ENCODE data around the gene CNPPD1. TPM values are rescaled to one million over a fixed set of nuclear protein-coding genes. Genes with fewer than 3 reads are reported as not detected.

Gene CNPPD1
- total RNA-seq, 3 donors from 2014 or later (not counting 1 experiment from before 2014, with no cell fraction given) = 64.4 to 72.4 (median 64.8) TPM

- H3K4me1 ChIP-seq (ENCODE audit: control insufficient read depth, insufficient read depth, low read length) = peaks cover 13% of the 10 kb centered on the region
- ATAC-seq (no peak), DNase-seq (no peak)
- Mint-ChIP-seq H3K9me3 (no peaks in the 10 kb centered on the region), H3K4me1 (peaks cover 16 to 31% of the 10 kb centered on the region in 2 donors), H3K27ac (peak overlapping the region; percentile 92 to 94), H3K36me3 (no peaks in the 10 kb centered on the region), H3K4me3 (peak overlapping the region; percentile 95), H3K27me3 (ENCODE audit: low read depth in 2 of 2) (no peaks in the 10 kb centered on the region)
- H3K27ac ChIP-seq (ENCODE audit: low read length) = peak overlapping the region; percentile 80
- 20% methylated on average over 18 of the region's 18 CpGs for WGBS (ENCODE audit: insufficient coverage)
- no peaks in the 10 kb centered on the region for H3K27me3 ChIP-seq (ENCODE audit: control insufficient read depth, insufficient read depth, low read length)
- intact Hi-C loops (cut with micrococcal nuclease) = loop anchor here (1.0 to 2.0 kb wide), 7 partner anchors 19 to 139 kb away; partner anchors contain the start of genes ABCB6, DNAJB2, RETREG2 and TUBA4A
- H3K4me3 ChIP-seq (ENCODE audit: low read length) = peak overlapping the region; percentile 76
- peaks cover 16% of the 10 kb centered on the region for H3K36me3 ChIP-seq (ENCODE audit: control insufficient read depth, insufficient read depth, low read length)
- no peaks in the 10 kb centered on the region for H3K9me3 ChIP-seq (ENCODE audit: control insufficient read depth, insufficient read depth, low read length)
- TF ChIP-seq CTCF (IDR thresholded peaks at IDR 0.05) = no peak
Observed at GRCh38 chr2:219159771-219160185, 16.9 kb downstream of the CNPPD1 start.

GRCh38 chr2:219158586-219158985 lies 18.1 kb downstream of the CNPPD1 start:
- DNase-seq (no peak), ATAC-seq (no peak)
- Mint-ChIP-seq H3K27me3 (ENCODE audit: low read depth in 2 of 2) (no peaks in the 10 kb centered on the region), H3K9me3 (no peaks in the 10 kb centered on the region), H3K27ac (no peak overlapping the region), H3K4me1 (peaks cover 16 to 31% of the 10 kb centered on the region in 2 donors), H3K4me3 (peak overlapping the region; percentile 56), H3K36me3 (no peaks in the 10 kb centered on the region)
- H3K4me3 ChIP-seq (ENCODE audit: low read length) = no peak overlapping the region
- peaks cover 13% of the 10 kb centered on the region for H3K4me1 ChIP-seq (ENCODE audit: control insufficient read depth, insufficient read depth, low read length)
- H3K9me3 ChIP-seq (ENCODE audit: control insufficient read depth, insufficient read depth, low read length) = no peaks in the 10 kb centered on the region
- no peak for TF ChIP-seq CTCF (IDR thresholded peaks at IDR 0.05)
- peaks cover 25% of the 10 kb centered on the region for H3K36me3 ChIP-seq (ENCODE audit: control insufficient read depth, insufficient read depth, low read length)
- H3K27ac ChIP-seq (ENCODE audit: low read length) = no peak overlapping the region
- WGBS (ENCODE audit: insufficient coverage) = no CpG with 5 or more reads among the region's 3 CpGs
- no peaks in the 10 kb centered on the region for H3K27me3 ChIP-seq (ENCODE audit: control insufficient read depth, insufficient read depth, low read length)
- intact Hi-C loops (cut with micrococcal nuclease) = no loop called here

- 96% methylated on average over 4 of the region's 4 CpGs for WGBS (ENCODE audit: insufficient coverage)
- H3K9me3 ChIP-seq (ENCODE audit: control insufficient read depth, insufficient read depth, low read length) = no peaks in the 10 kb centered on the region
- Mint-ChIP-seq H3K27me3 (ENCODE audit: low read depth in 2 of 2) (no peaks in the 10 kb centered on the region), H3K27ac (no peak overlapping the region), H3K36me3 (no peaks in the 10 kb centered on the region), H3K4me1 (peaks cover 16 to 31% of the 10 kb centered on the region in 2 donors), H3K4me3 (no peak overlapping the region), H3K9me3 (no peaks in the 10 kb centered on the region)
- no peak for ATAC-seq
- DNase-seq = no peak
- intact Hi-C loops (cut with micrococcal nuclease) = no loop called here
- H3K27me3 ChIP-seq (ENCODE audit: control insufficient read depth, insufficient read depth, low read length) = no peaks in the 10 kb centered on the region
- H3K36me3 ChIP-seq (ENCODE audit: control insufficient read depth, insufficient read depth, low read length) = peaks cover 29% of the 10 kb centered on the region
- no peak overlapping the region for H3K27ac ChIP-seq (ENCODE audit: low read length)
- H3K4me3 ChIP-seq (ENCODE audit: low read length) = no peak overlapping the region
- TF ChIP-seq CTCF (IDR thresholded peaks at IDR 0.05) = no peak
- peaks cover 13% of the 10 kb centered on the region for H3K4me1 ChIP-seq (ENCODE audit: control insufficient read depth, insufficient read depth, low read length)
Observed at GRCh38 chr2:219158025-219158424, 18.7 kb downstream of the CNPPD1 start.

GRCh38 chr2:219157396-219157795 lies 19.3 kb downstream of the CNPPD1 start:
- Histone ChIP-seq H3K4me3 (ENCODE audit: low read length) (no peak overlapping the region), H3K27ac (ENCODE audit: low read length) (no peak overlapping the region), H3K27me3 (ENCODE audit: control insufficient read depth, insufficient read depth, low read length) (no peaks in the 10 kb centered on the region), H3K4me1 (ENCODE audit: control insufficient read depth, insufficient read depth, low read length) (peaks cover 13% of the 10 kb centered on the region), H3K36me3 (ENCODE audit: control insufficient read depth, insufficient read depth, low read length) (peaks cover 29% of the 10 kb centered on the region), H3K9me3 (ENCODE audit: control insufficient read depth, insufficient read depth, low read length) (no peaks in the 10 kb centered on the region)
- Mint-ChIP-seq H3K9me3 (no peaks in the 10 kb centered on the region), H3K4me3 (no peak overlapping the region), H3K36me3 (no peaks in the 10 kb centered on the region), H3K27me3 (ENCODE audit: low read depth in 2 of 2) (no peaks in the 10 kb centered on the region), H3K4me1 (peaks cover 16 to 31% of the 10 kb centered on the region in 2 donors), H3K27ac (no peak overlapping the region)
- DNase-seq (no peak), ATAC-seq (no peak)
- intact Hi-C loops (cut with micrococcal nuclease) = no loop called here
- TF ChIP-seq CTCF (IDR thresholded peaks at IDR 0.05) = no peak
- 93% methylated on average over 7 of the region's 8 CpGs for whole genome bisulfite sequencing (ENCODE audit: insufficient coverage)

Data from natural killer cell (primary cell).